Right lobe of liver (tissue), 4 donors: ENCODE data around the gene THAP4.
"Not testable (repeated sequence)": the region's sequence is repeated elsewhere in the genome, so short reads cannot be mapped to it uniquely, and the experiment has no call there.

Source experiments
- CTCF ChIP-seq, 4 donors: fragments of 200-600 bp in 3 of 4; fragments of 450-650 bp in 1 of 4; IDR thresholded peaks; one replicate each; pipeline versions ENCODE4 v1.5.1 to v1.8.0; 2016 to 2022; ENCODE audit warnings: antibody characterized with exemption in 4 of 4, mild to moderate bottlenecking in 2 of 4
- POLR2A ChIP-seq: fragments of 450-650 bp; IDR thresholded peaks from one replicate; pipeline ENCODE4 v1.6.1; 2017; ENCODE audit warnings: antibody characterized with exemption, mild to moderate bottlenecking
- donor health status: DM: no; HTN: no; CAD: no.
- donor health status: DM: no; HTN: no; CAD: no.
- donor health status: DM: no; HTN: yes; CAD: no.

GRCh38 chr2:241566021-241566420 lies 70.9 kb downstream of the THAP4 start:
- TF ChIP-seq CTCF (IDR thresholded peaks at IDR 0.05); POLR2A: not testable (repeated sequence)
